Gastroesophageal sphincter (tissue), 3 donors: Measurements from ENCODE around the gene CTBP1.

Experiments
- CTCF ChIP-seq, 4 experiments: fragments of 200-600 bp in 2 of 4; fragments of 450-650 bp in 2 of 4; sonication (generic) in 1 of 4; IDR thresholded peaks; one replicate each; pipeline ENCODE4 v1.5.1; 2017 to 2019; ENCODE audit warnings: antibody characterized with exemption in 4 of 4, mild to moderate bottlenecking in 2 of 4, moderate library complexity in 2 of 4
- POLR2A ChIP-seq, 2 donors: fragments of 450-650 bp; IDR thresholded peaks; one replicate each; pipeline ENCODE4 v1.6.1; 2017; ENCODE audit warnings: antibody characterized with exemption in 2 of 2, mild to moderate bottlenecking in 2 of 2, moderate library complexity in 1 of 2
- POLR2AphosphoS5 ChIP-seq: sonication (generic); formaldehyde crosslinking; IDR thresholded peaks from one replicate; pipeline ENCODE4 v1.6.1; 2017; ENCODE audit warnings: antibody characterized with exemption

GRCh38 chr4:1248245-1249147, at the start of gene CTBP1:
- TF ChIP-seq POLR2AphosphoS5 (peak; percentile 5), CTCF (IDR thresholded peaks at IDR 0.05) (no peak), POLR2A (IDR thresholded peaks at IDR 0.05) (peak; percentile 64 to 65)
